ENCODE results near the gene TEKT5.
"Not testable (repeated sequence)": the region's sequence is repeated elsewhere in the genome, so short reads cannot be mapped to it uniquely, and the experiment has no call there.

The TEKT5 gene

GRCh38 chr16:10684511-10685151, 10.1 kb downstream of the TEKT5 start:
- DNase-seq = no peak

GRCh38 chr16:10683170-10683569, 11.6 kb downstream of the TEKT5 start:
- DNase-seq = no peak

GRCh38 chr16:10682604-10683003, 12.1 kb downstream of the TEKT5 start:
- no peak for DNase-seq

GRCh38 chr16:10681310-10682308, 13.1 kb downstream of the TEKT5 start:
- DNase-seq = no peak

GRCh38 chr16:10679921-10680320, 14.8 kb downstream of the TEKT5 start:
- DNase-seq = no peak

- not testable (repeated sequence) for DNase-seq
Observed at GRCh38 chr16:10679441-10679840, 15.3 kb downstream of the TEKT5 start.

- no peak for DNase-seq
Observed at GRCh38 chr16:10678655-10679054, 16.1 kb downstream of the TEKT5 start.

GRCh38 chr16:10676284-10676683, 18.4 kb downstream of the TEKT5 start:
- DNase-seq = no peak

GRCh38 chr16:10675861-10676260, 18.9 kb downstream of the TEKT5 start:
- no peak for DNase-seq

- no peak for DNase-seq
Observed at GRCh38 chr16:10675216-10675615, 19.5 kb downstream of the TEKT5 start.

GRCh38 chr16:10671729-10672128, 23.0 kb downstream of the TEKT5 start:
- no peak for DNase-seq

- no peak for DNase-seq
Observed at GRCh38 chr16:10669791-10670190, 24.9 kb downstream of the TEKT5 start.

- DNase-seq = no peak
Observed at GRCh38 chr16:10668322-10669045, 26.2 kb downstream of the TEKT5 start.

GRCh38 chr16:10667239-10667638, 27.5 kb downstream of the TEKT5 start:
- DNase-seq = no peak

GRCh38 chr16:10666291-10666690, 28.4 kb downstream of the TEKT5 start:
- DNase-seq = no peak

- DNase-seq = no peak
Observed at GRCh38 chr16:10665166-10665565, 29.6 kb downstream of the TEKT5 start.

- no peak for DNase-seq
Observed at GRCh38 chr16:10664720-10665126, 30.0 kb downstream of the TEKT5 start.

- DNase-seq = no peak
Observed at GRCh38 chr16:10663744-10664143, 31.0 kb downstream of the TEKT5 start.

- DNase-seq = no peak
Observed at GRCh38 chr16:10663146-10663545, 31.6 kb downstream of the TEKT5 start.

- no peak for DNase-seq
Observed at GRCh38 chr16:10662212-10662611, 32.5 kb downstream of the TEKT5 start.

GRCh38 chr16:10661737-10662136, 33.0 kb downstream of the TEKT5 start:
- no peak for DNase-seq

GRCh38 chr16:10660950-10661635, 33.6 kb downstream of the TEKT5 start:
- no peak for DNase-seq

- no peak for DNase-seq
Observed at GRCh38 chr16:10658943-10659342, 35.8 kb downstream of the TEKT5 start.
